NT2/D1 (cell line): Measurements from ENCODE around the gene ERGIC1.

ENCODE experiments used
- YY1 ChIP-seq: IDR thresholded peaks from 2 replicates; pipeline ENCODE4 v1.6.1; 2011; ENCODE audit not compliant: insufficient read length, insufficient read depth
- ZNF274 ChIP-seq: IDR thresholded peaks from 2 replicates; pipeline ENCODE4 v1.6.1; 2011; ENCODE audit warnings: mild to moderate bottlenecking, low read depth, low read length

DNA sequence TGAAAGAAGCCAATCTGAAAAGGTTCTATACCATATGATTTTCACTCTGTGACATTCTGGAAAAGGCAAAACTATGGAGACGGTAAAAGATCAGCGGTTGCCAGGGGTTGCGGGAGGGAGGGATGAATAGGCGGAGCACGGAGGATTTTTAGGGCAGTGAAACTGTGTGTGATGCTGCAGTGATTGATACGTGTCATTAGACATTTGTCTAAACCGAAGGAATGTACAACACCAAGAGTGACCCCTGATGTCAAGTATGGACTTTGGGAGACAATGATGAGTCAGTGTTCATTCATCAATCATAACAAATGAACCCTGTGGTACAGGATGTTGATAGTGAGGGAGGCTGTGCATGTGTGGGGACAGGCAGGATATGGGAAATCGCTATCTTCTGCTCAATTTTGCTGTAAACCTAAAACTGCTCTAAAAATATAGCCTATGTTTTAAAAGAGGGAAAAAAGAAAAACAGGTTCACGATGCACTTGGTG is 34.4 kb downstream of the ERGIC1 start:
- TF ChIP-seq ZNF274 (no peak), YY1 (no peak)
